ENCODE measurements around the gene FAM3A.

- TF ChIP-seq CTCF (IDR thresholded peaks at IDR 0.05; ENCODE audit: low read depth, low read length), result no peak
- TF ChIP-seq MAX (IDR thresholded peaks at IDR 0.05; ENCODE audit: low read depth, low read length), result no peak
- peak; percentile 82 for TF ChIP-seq POLR2A (IDR thresholded peaks at IDR 0.05; ENCODE audit: extremely low read depth, insufficient read length)
Observed at GRCh38 chrX:154515966-154516655, at the start of gene FAM3A.
